Lower lobe of right lung (tissue), 2 donors: Measurements from ENCODE around the gene LIMK1. TPM values are rescaled to one million over a fixed set of nuclear protein-coding genes. Genes with fewer than 3 reads are reported as not detected.
"Not testable (repeated sequence)": the region's sequence is repeated elsewhere in the genome, so short reads cannot be mapped to it uniquely, and the experiment has no call there.

Experiments
- ATAC-seq, 2 donors: fragments of 200-7000 bp; cut with Tn5 transposase; one replicate each; pipeline ENCODE4 v1.9.1; 2020 to 2022; ENCODE audit warnings: mild to moderate bottlenecking in 2 of 2, moderate library complexity in 2 of 2
- DNase-seq: peaks from one replicate; pipeline ENCODE4 v3.0.0-alpha.2; 2020
- H3K27ac ChIP-seq: fragments of 200-600 bp; one replicate; pipeline ENCODE4 v1.8.0; 2022
- H3K27me3 ChIP-seq: fragments of 200-600 bp; one replicate; pipeline ENCODE4 v1.8.0; 2022; ENCODE audit warnings: low read depth
- H3K36me3 ChIP-seq: fragments of 200-600 bp; one replicate; pipeline ENCODE4 v1.8.0; 2022; ENCODE audit warnings: mild to moderate bottlenecking
- H3K4me1 ChIP-seq: fragments of 200-600 bp; one replicate; pipeline ENCODE4 v1.8.0; 2022
- H3K4me3 ChIP-seq: fragments of 200-600 bp; one replicate; pipeline ENCODE4 v1.8.0; 2022; ENCODE audit warnings: mild to moderate bottlenecking
- H3K9me3 ChIP-seq: fragments of 200-600 bp; one replicate; pipeline ENCODE4 v1.8.0; 2022
- intact Hi-C: fragments of 100-400 bp; cut with DNase I; formaldehyde crosslinking; loops from one replicate; pipeline ENCODE4 v1.11.0; 2022
- total RNA-seq: library from RNA; stranded (reverse); fragmentation: NEBNext Ultra II Directional; extraction: Animal tissue kit (Norgen Biotek cat#: 25700); gene quantifications from one replicate; pipeline ENCODE4 v1.2.1, GENCODE V29; 2021
- TF ChIP-seq, protein P1 (sequence below): fragments of 200-600 bp; IDR thresholded peaks from one replicate; pipeline ENCODE4 v1.8.0; 2022; ENCODE audit warnings: antibody characterized with exemption, mild to moderate bottlenecking
- donor health status: DM: no; HTN: yes; CAD: no; lungs with severe emphysema.

Gene LIMK1
- total RNA-seq, 1 donor from 2014 or later, result 48.6 TPM

DNA sequence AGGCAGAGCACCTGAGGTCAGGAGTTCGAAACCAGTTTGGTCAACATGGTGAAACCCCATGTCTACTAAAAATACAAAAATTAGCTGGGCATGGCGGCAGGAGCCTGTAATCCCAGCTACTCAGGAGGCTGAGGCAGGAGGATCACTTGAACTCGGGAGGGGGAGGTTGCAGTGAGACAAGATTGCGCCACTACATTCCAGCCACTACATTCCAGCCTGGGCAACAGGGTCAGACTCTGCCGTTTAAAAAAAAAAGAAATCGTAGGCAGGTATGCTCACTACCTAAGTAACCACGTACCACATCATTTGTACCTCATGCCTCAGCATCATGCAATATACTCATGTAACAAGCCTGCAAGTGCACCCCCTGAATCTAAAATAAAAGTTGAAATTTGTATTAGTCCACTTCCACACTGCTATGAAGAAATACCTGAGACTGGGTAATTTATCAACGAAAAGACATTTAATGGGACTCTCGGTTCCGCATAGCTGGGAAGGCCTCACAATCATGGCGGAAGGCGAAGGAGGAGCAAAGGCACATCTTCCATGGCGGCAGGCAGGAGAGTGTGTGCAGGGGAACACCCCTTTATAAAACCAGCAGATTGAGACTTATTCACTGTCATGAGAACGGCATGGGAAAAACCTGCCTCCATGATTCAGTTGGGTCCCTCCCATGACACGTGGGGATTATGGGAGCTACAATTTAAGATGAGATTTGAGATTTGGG, 82.4 kb downstream of the LIMK1 start:
- Histone ChIP-seq H3K36me3 (no peaks in the 10 kb centered on the region), H3K27me3 (no peaks in the 10 kb centered on the region), H3K9me3 (no peaks in the 10 kb centered on the region), H3K27ac (no peak overlapping the region), H3K4me3 (no peak overlapping the region), H3K4me1 (no peaks in the 10 kb centered on the region)
- DNase-seq, result no peak
- TF ChIP-seq, protein P1, sequence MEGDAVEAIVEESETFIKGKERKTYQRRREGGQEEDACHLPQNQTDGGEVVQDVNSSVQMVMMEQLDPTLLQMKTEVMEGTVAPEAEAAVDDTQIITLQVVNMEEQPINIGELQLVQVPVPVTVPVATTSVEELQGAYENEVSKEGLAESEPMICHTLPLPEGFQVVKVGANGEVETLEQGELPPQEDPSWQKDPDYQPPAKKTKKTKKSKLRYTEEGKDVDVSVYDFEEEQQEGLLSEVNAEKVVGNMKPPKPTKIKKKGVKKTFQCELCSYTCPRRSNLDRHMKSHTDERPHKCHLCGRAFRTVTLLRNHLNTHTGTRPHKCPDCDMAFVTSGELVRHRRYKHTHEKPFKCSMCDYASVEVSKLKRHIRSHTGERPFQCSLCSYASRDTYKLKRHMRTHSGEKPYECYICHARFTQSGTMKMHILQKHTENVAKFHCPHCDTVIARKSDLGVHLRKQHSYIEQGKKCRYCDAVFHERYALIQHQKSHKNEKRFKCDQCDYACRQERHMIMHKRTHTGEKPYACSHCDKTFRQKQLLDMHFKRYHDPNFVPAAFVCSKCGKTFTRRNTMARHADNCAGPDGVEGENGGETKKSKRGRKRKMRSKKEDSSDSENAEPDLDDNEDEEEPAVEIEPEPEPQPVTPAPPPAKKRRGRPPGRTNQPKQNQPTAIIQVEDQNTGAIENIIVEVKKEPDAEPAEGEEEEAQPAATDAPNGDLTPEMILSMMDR, result no peak
- no peak for ATAC-seq
- intact Hi-C loops, result no loop called here

DNA sequence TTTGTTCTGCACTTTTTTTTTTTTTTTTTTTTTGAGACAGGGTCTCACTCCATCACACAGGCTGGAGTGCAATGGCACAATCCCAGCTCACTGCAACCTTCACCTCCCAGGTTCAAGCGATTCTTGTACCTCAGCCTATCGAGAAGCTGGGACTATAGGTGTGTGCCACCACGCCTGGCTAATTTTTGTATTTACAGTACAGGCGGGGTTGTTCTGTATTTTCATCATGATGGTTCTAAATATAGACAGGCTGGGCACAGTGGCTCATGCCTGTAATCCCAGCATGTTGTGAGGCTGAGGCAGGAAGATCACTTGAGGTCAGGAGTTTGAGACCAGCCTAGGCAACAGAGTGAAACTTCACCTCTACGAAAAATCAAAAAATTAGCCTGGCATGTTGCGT, 83.7 kb downstream of the LIMK1 start:
- intact Hi-C loops, DNase-seq, H3K36me3 ChIP-seq, H3K4me3 ChIP-seq, H3K9me3 ChIP-seq, H3K27me3 ChIP-seq, ATAC-seq, H3K4me1 ChIP-seq, H3K27ac ChIP-seq: not testable (repeated sequence)

Other genes starting within 250 kb of the LIMK1 start
- gene METTL27, start 241.3 kb upstream of the LIMK1 start, total RNA-seq, result 4.0 TPM
- not detected for gene TMEM270, start 222.6 kb upstream of the LIMK1 start, total RNA-seq
- gene ELN, start 55.6 kb upstream of the LIMK1 start, total RNA-seq, result 83.3 TPM
- gene EIF4H, start 90.6 kb downstream of the LIMK1 start, total RNA-seq, result 210 TPM
- gene LAT2, start 126.2 kb downstream of the LIMK1 start, total RNA-seq, result 64.7 TPM
- 18.5 TPM for gene RFC2, start 170.6 kb downstream of the LIMK1 start, total RNA-seq
- 24.1 TPM for gene CLIP2, start 205.6 kb downstream of the LIMK1 start, total RNA-seq